ENCODE results near the gene OR2H2. TPM values are rescaled to one million over a fixed set of nuclear protein-coding genes. Genes with fewer than 3 reads are reported as not detected.

Gene OR2H2
- total RNA-seq, 2 donors from 2014 or later, result not detected

- no peak for ATAC-seq (ENCODE audit: insufficient number of reproducible peaks, low FRiP score, low read depth)
- Histone ChIP-seq H3K9me3 (no peaks in the 10 kb centered on the region), H3K27me3 (replicated peaks; ENCODE audit: insufficient read depth) (no peaks in the 10 kb centered on the region), H3K4me1 (ENCODE audit: control insufficient read depth in 1 of 2, low read depth in 2 of 2) (no peaks in the 10 kb centered on the region), H3K4me3 (no peak overlapping the region), H3K27ac (no peak overlapping the region), H3K36me3 (no peaks in the 10 kb centered on the region)
- no peak for TF ChIP-seq CTCF (IDR thresholded peaks at IDR 0.05)
- no peak for DNase-seq (ENCODE audit: low spot score)
Observed at GRCh38 chr6:29561606-29562181, 23.2 kb upstream of the OR2H2 start.

GRCh38 chr6:29563435-29563965 is 21.4 kb upstream of the OR2H2 start:
- no peak for TF ChIP-seq CTCF (IDR thresholded peaks at IDR 0.05)
- Histone ChIP-seq H3K4me1 (ENCODE audit: control insufficient read depth in 1 of 2, low read depth in 2 of 2) (no peaks in the 10 kb centered on the region), H3K27me3 (replicated peaks; ENCODE audit: insufficient read depth) (no peaks in the 10 kb centered on the region), H3K4me3 (no peak overlapping the region), H3K36me3 (no peaks in the 10 kb centered on the region), H3K9me3 (no peaks in the 10 kb centered on the region), H3K27ac (no peak overlapping the region)
- ATAC-seq (ENCODE audit: insufficient number of reproducible peaks, low FRiP score, low read depth) (no peak), DNase-seq (ENCODE audit: low spot score) (no peak)

- no peak for TF ChIP-seq CTCF (IDR thresholded peaks at IDR 0.05)
- ATAC-seq (ENCODE audit: insufficient number of reproducible peaks, low FRiP score, low read depth) (no peak), DNase-seq (ENCODE audit: low spot score) (no peak)
- Histone ChIP-seq H3K27me3 (replicated peaks; ENCODE audit: insufficient read depth) (no peaks in the 10 kb centered on the region), H3K9me3 (no peaks in the 10 kb centered on the region), H3K4me3 (no peak overlapping the region), H3K4me1 (ENCODE audit: control insufficient read depth in 1 of 2, low read depth in 2 of 2) (no peaks in the 10 kb centered on the region), H3K27ac (no peak overlapping the region), H3K36me3 (no peaks in the 10 kb centered on the region)
Observed at GRCh38 chr6:29564875-29565274, 20.0 kb upstream of the OR2H2 start.

- no peak for TF ChIP-seq CTCF (IDR thresholded peaks at IDR 0.05)
- H3K4me1 ChIP-seq (ENCODE audit: control insufficient read depth in 1 of 2, low read depth in 2 of 2), result no peaks in the 10 kb centered on the region
- DNase-seq (ENCODE audit: low spot score) (no peak), ATAC-seq (ENCODE audit: insufficient number of reproducible peaks, low FRiP score, low read depth) (no peak)
- no peak overlapping the region for H3K4me3 ChIP-seq
- H3K36me3 ChIP-seq, result no peaks in the 10 kb centered on the region
- no peaks in the 10 kb centered on the region for H3K27me3 ChIP-seq (replicated peaks; ENCODE audit: insufficient read depth)
- H3K27ac ChIP-seq, result no peak overlapping the region
- H3K9me3 ChIP-seq, result no peaks in the 10 kb centered on the region
Observed at GRCh38 chr6:29566856-29567255, 18.1 kb upstream of the OR2H2 start.

GRCh38 chr6:29567541-29567940 is 17.4 kb upstream of the OR2H2 start:
- Histone ChIP-seq H3K27me3 (replicated peaks; ENCODE audit: insufficient read depth) (no peaks in the 10 kb centered on the region), H3K4me3 (no peak overlapping the region), H3K4me1 (ENCODE audit: control insufficient read depth in 1 of 2, low read depth in 2 of 2) (no peaks in the 10 kb centered on the region), H3K36me3 (no peaks in the 10 kb centered on the region), H3K27ac (no peak overlapping the region), H3K9me3 (no peaks in the 10 kb centered on the region)
- ATAC-seq (ENCODE audit: insufficient number of reproducible peaks, low FRiP score, low read depth) (no peak), DNase-seq (ENCODE audit: low spot score) (no peak)
- no peak for TF ChIP-seq CTCF (IDR thresholded peaks at IDR 0.05)
